ENCODE measurements around the gene LATS1. TPM values are rescaled to one million over a fixed set of nuclear protein-coding genes. Genes with fewer than 3 reads are reported as not detected.
"Not testable (repeated sequence)": the region's sequence is repeated elsewhere in the genome, so short reads cannot be mapped to it uniquely, and the experiment has no call there.

LATS1 gene
- total and polyA plus RNA-seq, 4 donors = 18.6 to 35.9 (median 25.6) TPM

- DNase-seq (ENCODE audit: low read depth in 4 of 6, low spot score in 6 of 6) = peak in 1 of 6 donors; percentile 15
Observed at GRCh38 chr6:149683256-149683859, 34.5 kb downstream of the LATS1 start.

GRCh38 chr6:149681845-149682244, 36.1 kb downstream of the LATS1 start:
- H3K27me3 ChIP-seq (ENCODE audit: control insufficient read depth, insufficient read depth, low read length); H3K4me1 ChIP-seq (ENCODE audit: control insufficient read depth, insufficient read depth, low read length); H3K4me3 ChIP-seq (ENCODE audit: low read depth, low read length); H3K9me3 ChIP-seq (ENCODE audit: control insufficient read depth, insufficient read depth, low read length); H3K27ac ChIP-seq (ENCODE audit: low read depth, low read length); DNase-seq (ENCODE audit: low read depth in 4 of 6, low spot score in 6 of 6): not testable (repeated sequence)
- WGBS (ENCODE audit: insufficient coverage) = 90% methylated on average over 2 of the region's 14 CpGs
- peaks cover 19% of the 10 kb centered on the region for H3K36me3 ChIP-seq (ENCODE audit: control insufficient read depth, insufficient read depth, low read length)

More at GRCh38 chr6:149683256-149683859, 34.5 kb downstream of the LATS1 start:
- Histone ChIP-seq H3K9me3 (ENCODE audit: control insufficient read depth, insufficient read depth, low read length) (no peaks in the 10 kb centered on the region), H3K4me3 (ENCODE audit: low read depth, low read length) (no peak overlapping the region), H3K27ac (ENCODE audit: low read depth, low read length) (no peak overlapping the region), H3K27me3 (ENCODE audit: control insufficient read depth, insufficient read depth, low read length) (no peaks in the 10 kb centered on the region), H3K4me1 (ENCODE audit: control insufficient read depth, insufficient read depth, low read length) (no peaks in the 10 kb centered on the region), H3K36me3 (ENCODE audit: control insufficient read depth, insufficient read depth, low read length) (peaks cover 22% of the 10 kb centered on the region)
- 95% methylated on average over 3 of the region's 4 CpGs for WGBS (ENCODE audit: insufficient coverage)

- H3K27me3 ChIP-seq (ENCODE audit: control insufficient read depth, insufficient read depth, low read length) = no peaks in the 10 kb centered on the region
- H3K4me1 ChIP-seq (ENCODE audit: control insufficient read depth, insufficient read depth, low read length) = no peaks in the 10 kb centered on the region
- H3K27ac ChIP-seq (ENCODE audit: low read depth, low read length) = no peak overlapping the region
- no peaks in the 10 kb centered on the region for H3K9me3 ChIP-seq (ENCODE audit: control insufficient read depth, insufficient read depth, low read length)
- peak in 1 of 6 donors; percentile 20 for DNase-seq (ENCODE audit: low read depth in 4 of 6, low spot score in 6 of 6)
- peaks cover 19% of the 10 kb centered on the region for H3K36me3 ChIP-seq (ENCODE audit: control insufficient read depth, insufficient read depth, low read length)
- H3K4me3 ChIP-seq (ENCODE audit: low read depth, low read length) = no peak overlapping the region
Observed at GRCh38 chr6:149681209-149681608, 36.7 kb downstream of the LATS1 start.

- DNase-seq (ENCODE audit: low read depth in 4 of 6, low spot score in 6 of 6) = peak in 1 of 6 donors; percentile 9
- no peaks in the 10 kb centered on the region for H3K27me3 ChIP-seq (ENCODE audit: control insufficient read depth, insufficient read depth, low read length)
- H3K4me3 ChIP-seq (ENCODE audit: low read depth, low read length) = no peak overlapping the region
- H3K9me3 ChIP-seq (ENCODE audit: control insufficient read depth, insufficient read depth, low read length) = no peaks in the 10 kb centered on the region
- peaks cover 26% of the 10 kb centered on the region for H3K36me3 ChIP-seq (ENCODE audit: control insufficient read depth, insufficient read depth, low read length)
- no CpG with 5 or more reads among the region's 1 CpG for WGBS (ENCODE audit: insufficient coverage)
- H3K27ac ChIP-seq (ENCODE audit: low read depth, low read length) = no peak overlapping the region
- no peaks in the 10 kb centered on the region for H3K4me1 ChIP-seq (ENCODE audit: control insufficient read depth, insufficient read depth, low read length)
Observed at GRCh38 chr6:149680503-149680902, 37.4 kb downstream of the LATS1 start.

GRCh38 chr6:149672265-149672664, 45.6 kb downstream of the LATS1 start:
- not testable (repeated sequence) for H3K4me3 ChIP-seq (ENCODE audit: low read depth, low read length); H3K4me1 ChIP-seq (ENCODE audit: control insufficient read depth, insufficient read depth, low read length); H3K27ac ChIP-seq (ENCODE audit: low read depth, low read length); DNase-seq (ENCODE audit: low read depth in 4 of 6, low spot score in 6 of 6); H3K27me3 ChIP-seq (ENCODE audit: control insufficient read depth, insufficient read depth, low read length); H3K9me3 ChIP-seq (ENCODE audit: control insufficient read depth, insufficient read depth, low read length)
- H3K36me3 ChIP-seq (ENCODE audit: control insufficient read depth, insufficient read depth, low read length) = peaks cover 48% of the 10 kb centered on the region

GRCh38 chr6:149660028-149660427, 57.9 kb downstream of the LATS1 start:
- DNase-seq (ENCODE audit: low read depth in 4 of 6, low spot score in 6 of 6) = no peak
- no CpG with 5 or more reads among the region's 4 CpGs for WGBS (ENCODE audit: insufficient coverage)
- H3K36me3 ChIP-seq (ENCODE audit: control insufficient read depth, insufficient read depth, low read length) = peaks cover 23% of the 10 kb centered on the region

GRCh38 chr6:149657441-149657840, 60.5 kb downstream of the LATS1 start:
- Histone ChIP-seq H3K36me3 (ENCODE audit: control insufficient read depth, insufficient read depth, low read length) (peaks cover 4% of the 10 kb centered on the region), H3K27ac (ENCODE audit: low read depth, low read length) (no peak overlapping the region), H3K4me3 (ENCODE audit: low read depth, low read length) (no peak overlapping the region), H3K9me3 (ENCODE audit: control insufficient read depth, insufficient read depth, low read length) (no peaks in the 10 kb centered on the region), H3K4me1 (ENCODE audit: control insufficient read depth, insufficient read depth, low read length) (no peaks in the 10 kb centered on the region), H3K27me3 (ENCODE audit: control insufficient read depth, insufficient read depth, low read length) (no peaks in the 10 kb centered on the region)
- no CpG with 5 or more reads among the region's 5 CpGs for WGBS (ENCODE audit: insufficient coverage)
- DNase-seq (ENCODE audit: low read depth in 4 of 6, low spot score in 6 of 6) = no peak

More at GRCh38 chr6:149660028-149660427, 57.9 kb downstream of the LATS1 start:
- Histone ChIP-seq H3K27ac (ENCODE audit: low read depth, low read length) (no peak overlapping the region), H3K9me3 (ENCODE audit: control insufficient read depth, insufficient read depth, low read length) (no peaks in the 10 kb centered on the region), H3K4me1 (ENCODE audit: control insufficient read depth, insufficient read depth, low read length) (no peaks in the 10 kb centered on the region), H3K27me3 (ENCODE audit: control insufficient read depth, insufficient read depth, low read length) (no peaks in the 10 kb centered on the region), H3K4me3 (ENCODE audit: low read depth, low read length) (no peak overlapping the region)

GRCh38 chr6:149651056-149651455, 66.8 kb downstream of the LATS1 start:
- Histone ChIP-seq H3K27ac (ENCODE audit: low read depth, low read length) (no peak overlapping the region), H3K36me3 (ENCODE audit: control insufficient read depth, insufficient read depth, low read length) (no peaks in the 10 kb centered on the region), H3K27me3 (ENCODE audit: control insufficient read depth, insufficient read depth, low read length) (no peaks in the 10 kb centered on the region), H3K4me3 (ENCODE audit: low read depth, low read length) (no peak overlapping the region), H3K9me3 (ENCODE audit: control insufficient read depth, insufficient read depth, low read length) (no peaks in the 10 kb centered on the region), H3K4me1 (ENCODE audit: control insufficient read depth, insufficient read depth, low read length) (peaks cover 8% of the 10 kb centered on the region)
- no peak for DNase-seq (ENCODE audit: low read depth in 4 of 6, low spot score in 6 of 6)

- WGBS (ENCODE audit: insufficient coverage) = under 1% methylated on average over 58 of the region's 69 CpGs
- Histone ChIP-seq H3K4me3 (ENCODE audit: low read depth, low read length) (peak within 1 kb of the TSS; percentile 93), H3K4me1 (ENCODE audit: control insufficient read depth, insufficient read depth, low read length) (peaks cover 8% of the 10 kb centered on the region), H3K36me3 (ENCODE audit: control insufficient read depth, insufficient read depth, low read length) (no peaks in the 10 kb centered on the region), H3K27ac (ENCODE audit: low read depth, low read length) (peak within 1 kb of the TSS; percentile 67), H3K9me3 (ENCODE audit: control insufficient read depth, insufficient read depth, low read length) (no peaks in the 10 kb centered on the region), H3K27me3 (ENCODE audit: control insufficient read depth, insufficient read depth, low read length) (no peaks in the 10 kb centered on the region)
- peak; percentile 57 to 96 (median 72) for DNase-seq (ENCODE audit: low read depth in 4 of 6, low spot score in 6 of 6)
Observed at GRCh38 chr6:149648148-149649145, 69.5 kb downstream of the LATS1 start, which contains the start of gene KATNA1. KATNA1 (minus strand) TSS chr6:149648714; CDS start chr6:149638547, 10,167 bp downstream.

All from spinal cord (tissue), 10 donors.